COLO668 (cell line): ENCODE data around the gene PGBD5.

Source experiments
- DNase-seq: peaks from one replicate; lab custom pipeline; 2025; ENCODE audit not compliant: unreplicated experiment; lab: John Stamatoyannopoulos, UW

Gene PGBD5

DNA sequence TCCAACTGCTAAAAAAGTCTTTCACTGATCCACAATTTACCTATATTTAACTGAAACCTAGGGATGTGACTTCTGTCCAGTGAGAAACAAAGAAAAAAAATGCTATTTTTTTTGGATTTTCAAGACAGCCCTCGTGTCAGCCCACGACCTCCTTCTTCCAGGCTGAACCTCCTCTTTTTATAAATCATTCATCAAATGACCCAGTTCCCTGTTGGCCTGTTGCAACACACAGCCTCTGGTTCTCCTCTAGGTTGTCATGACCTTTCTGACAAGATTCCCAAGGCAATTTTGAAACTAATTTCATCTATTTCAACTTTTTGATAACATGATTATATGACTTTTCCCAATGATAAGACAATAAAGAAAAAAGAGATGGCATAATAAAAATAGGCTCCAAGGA is 74.6 kb downstream of the PGBD5 start:
- no peak for DNase-seq

- no peak for DNase-seq
Measured at GRCh38 chr1:230350208-230350921, 75.8 kb downstream of the PGBD5 start.

DNA sequence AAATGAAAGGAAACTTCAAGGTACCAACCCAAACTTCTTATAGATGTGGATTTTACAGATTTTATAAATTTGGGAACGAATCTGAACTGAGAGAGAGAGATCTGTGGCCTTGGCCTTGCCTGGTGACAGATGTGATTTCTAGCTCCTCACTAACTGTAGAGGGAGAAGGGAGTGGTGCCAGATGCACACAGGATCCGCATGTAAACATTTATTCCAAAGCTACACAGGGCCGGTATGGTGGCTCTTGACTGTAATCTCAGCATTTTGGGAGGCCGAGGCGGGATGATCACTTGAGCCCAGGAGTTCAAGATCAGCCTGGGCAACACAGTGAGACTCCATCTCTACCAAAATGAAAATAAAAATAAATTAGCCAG is 77.1 kb downstream of the PGBD5 start:
- DNase-seq: no peak

GRCh38 chr1:230348386-230349019 is 77.6 kb downstream of the PGBD5 start:
- no peak for DNase-seq

DNA sequence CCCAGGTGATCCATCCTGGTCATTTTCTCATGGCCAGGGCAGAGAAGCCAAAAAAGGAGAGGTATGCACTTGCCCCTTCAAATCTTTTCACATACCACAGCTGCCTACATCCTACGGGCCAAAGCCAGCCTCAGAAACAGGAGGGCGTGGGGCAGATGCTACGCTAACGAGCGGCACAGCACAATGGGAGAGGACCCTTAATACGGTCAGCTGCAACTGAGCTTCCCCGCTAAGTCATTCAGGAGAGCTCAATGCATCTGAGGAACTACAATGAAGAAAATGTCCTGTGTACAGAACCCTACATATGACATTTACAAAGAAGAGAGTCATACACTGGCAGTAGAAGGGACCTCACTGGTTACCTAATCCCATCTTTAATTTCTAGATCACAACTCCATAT is 78.2 kb downstream of the PGBD5 start:
- no peak for DNase-seq

DNA sequence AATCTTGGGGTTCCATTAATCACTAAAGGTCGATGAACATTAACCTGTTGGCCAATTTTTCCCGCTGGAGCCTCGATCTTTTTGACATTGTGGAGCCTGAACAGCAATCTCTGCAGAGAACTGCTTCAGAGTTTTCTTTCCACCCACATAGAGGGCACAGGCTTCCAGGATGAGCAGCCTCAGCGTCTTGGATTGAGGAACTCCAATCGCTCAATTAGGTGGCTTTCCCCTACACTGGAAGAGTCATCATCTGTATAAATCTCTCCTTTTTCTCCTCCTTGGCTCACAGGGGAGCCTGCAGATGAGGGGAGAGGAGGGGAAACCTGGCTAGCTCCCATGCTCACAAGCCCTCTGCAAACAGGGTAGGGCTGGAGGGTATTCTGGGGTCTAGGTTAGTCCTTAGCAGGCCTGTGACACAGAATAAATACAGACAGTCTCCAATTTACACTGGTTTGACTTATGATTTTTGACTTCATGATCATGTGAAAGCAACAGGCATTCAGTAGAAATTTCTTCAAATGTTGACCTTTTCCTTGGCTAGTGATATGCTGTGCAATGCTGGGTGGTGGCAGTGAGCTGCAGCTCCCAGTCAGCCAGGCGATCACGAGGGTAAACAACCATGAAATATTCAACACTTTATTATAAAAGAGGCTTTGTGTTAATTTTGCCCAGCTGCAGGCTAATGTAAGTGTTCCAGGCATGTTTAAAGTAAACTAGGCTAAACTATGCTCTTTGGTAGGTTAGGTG is 80.8 kb downstream of the PGBD5 start:
- DNase-seq: no peak

- no peak for DNase-seq
Measured at GRCh38 chr1:230342699-230343098, 83.4 kb downstream of the PGBD5 start.

- DNase-seq: no peak
Measured at GRCh38 chr1:230342019-230342418, 84.1 kb downstream of the PGBD5 start.

DNA sequence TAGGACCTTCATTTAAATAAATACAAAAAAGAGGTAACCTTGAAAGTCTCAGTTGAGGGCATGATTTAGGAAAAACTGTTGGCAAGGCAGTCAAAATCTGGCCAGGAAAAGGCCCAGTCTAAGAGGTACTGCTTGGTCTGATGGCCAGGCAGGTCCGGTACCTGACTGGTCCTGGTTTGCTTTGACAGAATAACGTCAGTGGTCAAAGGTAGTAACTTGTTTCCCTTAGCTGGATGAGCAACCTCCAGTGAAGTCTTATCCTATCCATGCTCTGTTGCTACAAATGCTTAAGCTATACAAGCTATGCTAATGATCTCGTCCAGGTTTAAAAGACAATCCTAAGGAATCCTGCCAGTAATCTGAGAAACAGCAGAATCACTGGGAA is 85.0 kb downstream of the PGBD5 start:
- no peak for DNase-seq

DNA sequence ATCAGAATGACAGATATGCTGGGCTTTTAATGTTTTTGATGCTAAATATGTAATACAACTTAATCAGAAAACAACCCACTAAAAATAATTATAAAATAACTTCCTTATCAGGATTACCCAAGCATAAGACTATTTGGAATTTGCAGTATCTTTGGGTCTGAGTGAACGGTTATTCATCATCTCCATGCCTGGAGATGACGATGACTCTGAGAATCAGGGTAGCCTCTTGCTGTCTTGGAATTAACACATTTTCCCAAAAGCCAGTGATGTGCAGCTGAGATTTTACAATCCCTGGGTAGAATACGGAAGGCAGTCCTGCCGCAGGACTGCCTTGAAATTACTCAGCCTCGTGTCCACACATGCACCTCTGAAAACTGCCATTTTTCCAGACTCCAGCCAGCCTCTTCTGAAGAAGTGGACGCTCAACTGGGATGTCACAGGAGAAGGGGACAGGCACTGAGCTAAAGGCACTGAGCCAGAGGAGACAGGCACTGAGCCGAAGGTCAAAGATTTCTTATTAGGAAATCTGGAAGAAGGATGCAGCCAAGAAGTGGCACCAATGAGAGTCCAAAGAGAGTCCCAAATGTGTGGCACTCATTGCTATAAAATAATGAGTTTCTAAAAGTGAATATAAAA is 85.5 kb downstream of the PGBD5 start:
- no peak for DNase-seq

DNA sequence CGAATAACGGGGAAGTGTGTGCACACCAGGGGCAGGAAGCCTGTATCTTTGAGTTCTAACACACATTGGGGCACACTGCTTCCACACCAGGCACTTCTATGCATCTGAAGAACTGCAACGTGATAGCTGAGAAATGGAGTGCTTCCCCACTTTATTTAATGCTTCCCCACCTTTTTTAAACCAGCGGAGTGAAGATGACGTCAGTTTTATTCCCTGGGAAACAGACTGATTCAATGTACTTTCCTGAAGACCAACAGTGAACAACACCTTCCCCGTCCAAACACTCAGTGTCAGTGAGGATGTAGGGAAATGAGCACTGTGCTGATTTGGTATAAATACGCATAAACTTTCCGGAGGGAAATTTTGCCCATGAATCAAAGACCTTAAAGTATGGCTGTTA is 87.1 kb downstream of the PGBD5 start:
- no peak for DNase-seq

DNA sequence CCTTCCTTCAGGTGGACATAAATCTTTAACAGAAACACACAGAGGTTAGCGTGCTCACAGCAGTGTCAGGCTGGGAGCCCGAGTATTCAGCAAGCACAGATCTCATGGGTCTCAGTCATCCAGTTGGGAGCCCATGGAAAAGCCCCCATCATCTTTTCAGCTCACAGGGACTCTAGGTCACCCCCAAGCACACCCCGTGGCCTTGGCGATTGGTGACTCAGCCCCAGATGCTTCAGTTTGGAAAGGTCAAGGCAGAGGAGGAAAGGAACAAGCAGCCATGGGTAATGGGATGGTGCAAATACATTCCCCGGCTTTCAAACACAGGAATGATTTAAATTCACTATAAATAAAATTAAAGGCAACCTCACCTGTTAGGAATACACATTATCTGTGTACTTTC is 88.9 kb downstream of the PGBD5 start:
- no peak for DNase-seq

DNA sequence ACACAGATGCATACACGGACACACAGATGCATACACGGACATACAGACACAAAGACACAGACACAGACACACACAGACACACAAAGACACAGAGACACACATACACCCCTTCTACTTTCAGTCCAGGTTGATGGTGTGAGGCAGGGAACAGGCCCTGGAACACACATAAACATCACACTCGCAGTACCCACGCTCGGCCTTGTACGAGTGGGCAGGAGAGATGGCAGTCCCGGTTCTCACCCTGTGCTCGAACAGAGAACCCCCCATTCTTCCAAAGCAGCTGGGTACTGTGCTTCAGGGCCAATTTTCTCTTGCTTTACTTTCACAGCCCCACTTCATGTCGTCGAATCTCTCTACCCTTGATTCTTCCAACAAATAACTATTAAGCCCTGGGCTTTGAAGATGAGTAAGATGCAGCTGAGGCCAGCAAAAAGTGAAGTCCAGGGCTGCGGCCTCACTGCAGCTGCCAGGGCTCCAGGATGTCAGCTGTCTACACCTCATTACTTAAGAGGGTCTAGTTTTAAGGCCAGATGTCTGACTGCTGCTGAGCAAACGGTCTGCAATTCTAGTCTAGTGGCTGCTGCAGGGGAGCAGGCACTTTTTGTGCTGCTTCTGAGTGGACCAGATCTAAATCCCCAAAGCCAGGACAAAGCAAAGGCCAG is 90.1 kb downstream of the PGBD5 start:
- no peak for DNase-seq

DNA sequence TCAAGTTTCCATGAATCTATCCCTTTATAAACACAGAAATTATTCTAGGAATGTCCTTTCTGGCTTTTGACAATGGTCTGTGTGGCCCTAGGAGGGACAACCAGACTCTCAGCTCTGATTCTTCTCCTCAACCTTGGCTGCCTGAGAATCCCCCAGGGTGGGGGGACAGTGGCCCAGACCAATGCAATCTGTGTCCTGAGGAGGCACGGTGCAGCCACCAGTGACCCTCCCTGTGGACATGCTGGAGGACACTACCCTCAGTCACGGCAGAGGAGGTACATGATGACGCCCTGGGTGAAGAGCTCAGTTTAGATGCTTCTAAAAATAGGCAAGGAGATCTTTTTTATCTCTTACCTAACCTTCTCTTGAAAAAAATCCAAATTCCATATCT is 91.7 kb downstream of the PGBD5 start:
- no peak for DNase-seq

- DNase-seq: no peak
Measured at GRCh38 chr1:230333590-230334446, 92.3 kb downstream of the PGBD5 start.

- DNase-seq: no peak
Measured at GRCh38 chr1:230332575-230333066, 93.5 kb downstream of the PGBD5 start.

- no peak for DNase-seq
Measured at GRCh38 chr1:230332061-230332460, 94.1 kb downstream of the PGBD5 start.

DNA sequence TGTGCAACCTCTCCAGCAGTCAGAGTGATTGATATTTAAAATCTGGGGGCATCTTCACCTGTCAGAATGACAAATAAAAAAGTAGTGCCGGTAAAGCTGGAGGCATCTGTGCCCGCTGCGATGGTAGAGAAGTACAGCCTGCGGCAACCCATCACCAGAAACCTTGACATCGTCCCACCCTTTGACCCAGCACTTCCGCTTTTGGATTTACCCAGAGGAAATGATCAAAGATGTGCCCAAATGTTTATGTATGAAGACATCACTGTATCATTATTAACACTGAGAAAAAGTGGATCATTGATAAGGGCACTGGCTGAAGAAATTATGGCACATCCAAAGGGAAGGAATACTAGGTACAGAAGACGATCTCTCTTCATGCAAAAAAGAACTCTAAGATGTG is 96.0 kb downstream of the PGBD5 start:
- DNase-seq: no peak

- DNase-seq: no peak
Measured at GRCh38 chr1:230328342-230329015, 97.7 kb downstream of the PGBD5 start.

GRCh38 chr1:230327892-230328284 is 98.2 kb downstream of the PGBD5 start:
- no peak for DNase-seq
